Endothelial cell of umbilical vein (primary cell): ENCODE data around the gene GADD45G. TPM values are rescaled to one million over a fixed set of nuclear protein-coding genes. Genes with fewer than 3 reads are reported as not detected.

Experiments used
- BruUV-seq: library from RNA; stranded (reverse); fragments of 400-500 nt; replicated peaks from 2 replicates; lab custom pipeline; 2021; lab: Mats Ljungman, UMichigan
- CTCF ChIA-PET: fragments of 300-600, 350-600 bp; sonication (Branson Sonifier 250); formaldehyde crosslinking; loops from one replicate; lab custom pipeline; 2021; ENCODE audit warnings: antibody characterized with exemption, inconsistent platforms; lab: Charles Lee
- POLR2A ChIA-PET: fragments of 300-600, 350-600 bp; sonication (Branson Sonifier 250); formaldehyde crosslinking; loops from one replicate; lab custom pipeline; 2021; ENCODE audit warnings: antibody characterized with exemption, inconsistent platforms; lab: Charles Lee
- DNase-seq: peaks from one replicate; pipeline ENCODE4 v3.0.0-alpha.2; 2011; ENCODE audit warnings: low read depth, low spot score
- FAIRE-seq: peaks from 2 replicates; lab custom pipeline; 2011; peaks lifted over from hg19 to GRCh38; lab: Jason Lieb, UNC
- H2AFZ ChIP-seq: 2 replicates; pipeline ENCODE4 v1.6.0; 2012; ENCODE audit warnings: low read depth, low read length, control low read depth, inconsistent platforms
- H3K27ac ChIP-seq: 2 replicates; pipeline ENCODE4 v1.5.1; 2011; ENCODE audit warnings: low read depth, mild to moderate bottlenecking, control low read depth, low read length, moderate library complexity; ENCODE audit not compliant: insufficient read depth
- H3K27me3 ChIP-seq, 2 experiments: 2 replicates each; pipeline versions ENCODE4 v1.6.0 to v1.6.1; 2011; ENCODE audit warnings: low read length in 2 of 2, mixed read lengths in 1 of 2; ENCODE audit not compliant: control insufficient read depth in 2 of 2, insufficient read depth in 2 of 2
- H3K36me3 ChIP-seq, 2 experiments: 2 replicates in 1 of 2; 3 replicates in 1 of 2; pipeline ENCODE4 v1.5.1; 2011; ENCODE audit warnings: low read length in 2 of 2, mild to moderate bottlenecking in 1 of 2, moderate library complexity in 1 of 2; ENCODE audit not compliant: control insufficient read depth in 2 of 2, insufficient read depth in 2 of 2; ENCODE audit errors: extremely low read depth in 1 of 2
- H3K4me1 ChIP-seq: 3 replicates; pipeline ENCODE4 v1.5.1; 2011; ENCODE audit warnings: mild to moderate bottlenecking, low read length; ENCODE audit not compliant: control insufficient read depth, insufficient read depth; ENCODE audit errors: extremely low read depth
- H3K4me2 ChIP-seq: 2 replicates; pipeline ENCODE4 v1.6.1; 2011; ENCODE audit warnings: low read length, control low read depth, mixed read lengths; ENCODE audit not compliant: insufficient read depth
- H3K4me3 ChIP-seq, 3 experiments: fragments of 200-600 bp in 1 of 3; sonication (generic), shearing (Covaris generic) in 1 of 3; replicated peaks in 1 of 3; 2 replicates each; pipeline ENCODE4 v1.5.1; 2011 to 2016; ENCODE audit warnings: control low read depth in 3 of 3, low read length in 3 of 3, mild to moderate bottlenecking in 2 of 3, inconsistent platforms in 1 of 3, low read depth in 1 of 3, moderate library complexity in 1 of 3; ENCODE audit not compliant: insufficient read depth in 1 of 3
- H3K79me2 ChIP-seq: 2 replicates; pipeline ENCODE4 v1.6.0; 2012; ENCODE audit warnings: low read length, inconsistent platforms; ENCODE audit not compliant: control insufficient read depth, insufficient read depth
- H3K9ac ChIP-seq: replicated peaks from 2 replicates; pipeline ENCODE3; 2011; ENCODE audit warnings: low read length, control low read depth; ENCODE audit not compliant: insufficient read depth; ENCODE audit errors: extremely low read depth
- H3K9me1 ChIP-seq: replicated peaks from 3 replicates; pipeline ENCODE4 v1.6.0; 2011; ENCODE audit warnings: mild to moderate bottlenecking, low read length; ENCODE audit not compliant: control insufficient read depth, insufficient read depth; ENCODE audit errors: extremely low read depth
- H3K9me3 ChIP-seq: replicated peaks from 2 replicates; pipeline ENCODE4 v1.5.1; 2012; ENCODE audit warnings: low read length, inconsistent platforms; ENCODE audit not compliant: control insufficient read depth, insufficient read depth
- H4K20me1 ChIP-seq: replicated peaks from 2 replicates; pipeline ENCODE3; 2011; ENCODE audit warnings: mild to moderate bottlenecking, low read length; ENCODE audit not compliant: control insufficient read depth, insufficient read depth; ENCODE audit errors: extremely low read depth
- CTCF ChIP-seq, 2 donors: IDR thresholded peaks; 1 replicate in 1 of 2; 2 replicates in 1 of 2; pipeline ENCODE4 v1.5.1; 2011; ENCODE audit warnings: low read length in 2 of 2, mild to moderate bottlenecking in 2 of 2, moderate library complexity in 2 of 2, control low read depth in 1 of 2, inconsistent platforms in 1 of 2, low read depth in 1 of 2; ENCODE audit not compliant: insufficient read depth in 1 of 2; ENCODE audit errors: extremely low read depth in 1 of 2
- EZH2 ChIP-seq: IDR thresholded peaks from 2 replicates; pipeline ENCODE4 v1.6.1; 2012; ENCODE audit warnings: borderline replicate concordance, low read depth, mild to moderate bottlenecking, moderate library complexity, low read length, inconsistent platforms; ENCODE audit not compliant: severe bottlenecking
- MYC ChIP-seq: IDR thresholded peaks from one replicate; pipeline ENCODE4 v1.6.1; 2011; ENCODE audit warnings: mild to moderate bottlenecking, low read depth, low read length
- POLR2A ChIP-seq: IDR thresholded peaks from 2 replicates; pipeline ENCODE4 v1.6.1; 2012; ENCODE audit warnings: low read depth, mild to moderate bottlenecking, control low read depth, low read length
- dilution Hi-C: fragments of 300-500 bp; cut with MboI; formaldehyde crosslinking; loops from one replicate; pipeline ENCODE4 v1.15.0; 2019; ENCODE audit warnings: low sequenced_read_pairs; ENCODE audit not compliant: extremely low pct_ligation_motif_present
- intact Hi-C: fragments of 100-400 bp; cut with micrococcal nuclease; formaldehyde crosslinking; loops from one replicate; pipeline ENCODE4 v1.10.0; 2022
- polyA plus RNA-seq, 4 experiments: library from polyadenylated mRNA; depleted of rRNA in 3 of 4; stranded (reverse) in 3 of 4; unstranded in 1 of 4; fragments of >200 nt; gene quantifications; 2 replicates each; pipeline versions ENCODE4 v1.2.1 to v1.2.3, GENCODE V29; 2011 to 2012; ENCODE audit warnings: missing spikeins in 1 of 4
- total RNA-seq: library from RNA; stranded (reverse); gene quantifications from 2 replicates; pipeline ENCODE4 v1.2.3, GENCODE V29; 2021

The GADD45G gene
- total and polyA plus RNA-seq, 2 donors (not counting 3 experiments of a cell fraction or from before 2014, with no cell fraction given): 0.44 to 0.64 TPM

GRCh38 chr9:89602978-89603766 is 1.6 kb upstream of the GADD45G start:
- BruUV-seq: no TSS peak
- no peaks in the 10 kb centered on the region for H3K9me3 ChIP-seq
- ChIA-PET CTCF (interaction anchor here (0.6 to 8.1 kb wide), 91 partner anchors 8 to 1295 kb away, joined by 3 to 373 read pairs (median 4); no protein-coding TSS in a partner anchor), POLR2A (no interaction called here)
- DNase-seq (peak; percentile 77), FAIRE-seq (peak; percentile 67)
- no peaks in the 10 kb centered on the region for H3K79me2 ChIP-seq
- no peak overlapping the region for H3K27ac ChIP-seq
- H3K4me3 ChIP-seq: no peak overlapping the region
- no peak overlapping the region for H2AFZ ChIP-seq
- dilution Hi-C loops (no loop called here), intact Hi-C loops (loop anchor here (1.0 kb wide), 5 partner anchors 316 to 1268 kb away; no protein-coding TSS in a partner anchor)
- H3K9ac ChIP-seq: no peak overlapping the region
- H3K4me2 ChIP-seq: peak overlapping the region; percentile 40
- H3K36me3 ChIP-seq: no peaks in the 10 kb centered on the region
- no peaks in the 10 kb centered on the region for H3K9me1 ChIP-seq
- H4K20me1 ChIP-seq: no peaks in the 10 kb centered on the region
- H3K4me1 ChIP-seq: peaks cover 34% of the 10 kb centered on the region
- peaks cover 7 to 14% of the 10 kb centered on the region in 2 experiments for H3K27me3 ChIP-seq
- peak; percentile 85 to 93 for TF ChIP-seq CTCF (IDR thresholded peaks at IDR 0.05; ENCODE audit: extremely low read depth in 1 of 2, insufficient read depth in 1 of 2, low read depth in 1 of 2, low read length in 2 of 2)
- TF ChIP-seq POLR2A: no peak
- peak; percentile 11 for TF ChIP-seq EZH2
- no peak for TF ChIP-seq MYC
